Measurements from ENCODE around the gene TICAM1.

The TICAM1 gene

GRCh38 chr19:4768934-4769777 lies 62.4 kb downstream of the TICAM1 start:
- peak; percentile 76 for DNase-seq (ENCODE audit: low spot score)
